Fibroblast of gingiva (primary cell): Measurements from ENCODE around the gene ARHGEF26.

Experiments
- DNase-seq: peaks from one replicate; pipeline ENCODE4 v3.0.0-alpha.2; 2011; ENCODE audit warnings: low read depth

Gene ARHGEF26

GRCh38 chr3:154113609-154114008, 7.6 kb upstream of the ARHGEF26 start:
- no peak for DNase-seq

- no peak for DNase-seq
Observed at GRCh38 chr3:154115332-154115731, 5.9 kb upstream of the ARHGEF26 start.

GRCh38 chr3:154119951-154120350, 1.2 kb upstream of the ARHGEF26 start:
- DNase-seq, result no peak

- peak; percentile 39 for DNase-seq
Observed at GRCh38 chr3:154121701-154122551, 736 bp downstream of the ARHGEF26 start.

- no peak for DNase-seq
Observed at GRCh38 chr3:154122552-154122911, 1.3 kb downstream of the ARHGEF26 start.

GRCh38 chr3:154122912-154123559, 1.8 kb downstream of the ARHGEF26 start:
- no peak for DNase-seq

- no peak for DNase-seq
Observed at GRCh38 chr3:154123906-154124305, 2.7 kb downstream of the ARHGEF26 start.

GRCh38 chr3:154125378-154126030, 4.3 kb downstream of the ARHGEF26 start:
- no peak for DNase-seq

- no peak for DNase-seq
Observed at GRCh38 chr3:154126651-154127050, 5.5 kb downstream of the ARHGEF26 start.

- no peak for DNase-seq
Observed at GRCh38 chr3:154129625-154130024, 8.4 kb downstream of the ARHGEF26 start.

GRCh38 chr3:154130540-154130939, 9.3 kb downstream of the ARHGEF26 start:
- no peak for DNase-seq

- no peak for DNase-seq
Observed at GRCh38 chr3:154131830-154132229, 10.6 kb downstream of the ARHGEF26 start.

GRCh38 chr3:154132777-154133375, 11.7 kb downstream of the ARHGEF26 start:
- DNase-seq, result no peak

- peak; percentile 18 for DNase-seq
Observed at GRCh38 chr3:154135511-154136173, 14.5 kb downstream of the ARHGEF26 start.

- no peak for DNase-seq
Observed at GRCh38 chr3:154137036-154137435, 15.8 kb downstream of the ARHGEF26 start.

GRCh38 chr3:154139996-154140436, 18.8 kb downstream of the ARHGEF26 start:
- DNase-seq, result no peak

- no peak for DNase-seq
Observed at GRCh38 chr3:154142608-154143007, 21.4 kb downstream of the ARHGEF26 start.

GRCh38 chr3:154143873-154144272, 22.7 kb downstream of the ARHGEF26 start:
- DNase-seq, result no peak

- no peak for DNase-seq
Observed at GRCh38 chr3:154144825-154145465, 23.8 kb downstream of the ARHGEF26 start.

GRCh38 chr3:154148541-154148940, 27.4 kb downstream of the ARHGEF26 start:
- no peak for DNase-seq

- DNase-seq, result no peak
Observed at GRCh38 chr3:154149286-154149685, 28.1 kb downstream of the ARHGEF26 start.
